HS-5 (cell line): ENCODE measurements around the gene PCSK2.

ENCODE experiments used
- DNase-seq: peaks from one replicate; pipeline ENCODE4 v3.0.0-alpha.2; 2012; ENCODE audit warnings: low read depth

PCSK2 gene

DNA sequence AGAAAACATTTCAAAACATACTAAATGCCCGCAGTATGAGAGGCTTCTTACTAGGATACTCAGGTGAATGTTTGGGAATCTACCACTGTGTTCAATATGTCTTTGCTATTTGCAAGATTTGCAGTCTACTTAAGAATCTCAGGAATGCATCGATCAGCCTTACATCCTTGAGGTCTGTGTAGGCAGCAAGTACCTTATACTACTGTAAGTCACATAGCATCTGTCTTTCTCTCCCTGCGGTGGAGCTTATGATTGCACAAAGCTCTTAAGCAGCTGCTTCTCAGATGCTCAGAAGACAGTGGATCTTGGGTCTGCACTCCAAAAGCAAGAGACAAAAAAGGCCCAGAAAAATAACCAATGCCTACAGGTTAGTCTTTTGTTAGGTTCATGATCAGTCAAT, 21.4 kb downstream of the PCSK2 start:
- no peak for DNase-seq

DNA sequence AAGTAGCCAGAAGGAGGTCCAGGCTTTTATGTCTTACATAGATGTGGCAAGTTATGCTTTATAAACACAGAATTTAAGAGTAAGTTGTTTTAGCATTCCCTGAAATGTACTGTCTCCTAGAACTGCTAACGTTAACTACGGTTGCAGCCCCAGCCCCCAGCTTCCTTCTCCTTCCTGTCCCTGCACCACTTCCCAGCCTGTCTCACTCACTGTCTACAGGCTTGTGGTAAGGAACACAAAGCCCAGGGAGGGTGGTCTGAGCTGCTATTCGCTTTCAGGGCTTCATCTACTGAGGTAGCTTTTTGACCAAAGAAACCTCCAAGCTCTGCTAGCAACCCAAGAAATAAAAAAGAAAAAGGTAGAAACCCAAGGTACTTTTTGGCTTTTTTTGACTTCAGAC, 35.9 kb downstream of the PCSK2 start:
- DNase-seq: no peak

DNA sequence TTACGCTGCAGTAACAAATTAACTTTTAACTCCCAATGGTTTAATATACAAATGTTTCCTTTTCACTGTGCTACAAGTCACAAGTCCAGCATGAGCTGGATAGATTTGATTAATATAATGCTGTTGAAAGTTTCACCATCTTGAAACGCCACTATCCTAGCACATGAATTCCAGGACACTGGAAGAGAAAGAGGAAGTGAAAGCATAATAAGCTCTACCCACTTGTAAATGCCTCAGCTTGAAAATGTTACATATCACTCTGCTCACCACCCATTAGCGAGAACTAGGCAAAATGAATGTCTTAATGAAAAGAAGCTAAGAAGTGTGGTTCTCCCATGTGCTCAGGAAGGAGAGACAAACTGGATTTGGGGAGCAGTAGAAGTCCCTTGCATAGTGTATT, 46.9 kb downstream of the PCSK2 start:
- DNase-seq: no peak

DNA sequence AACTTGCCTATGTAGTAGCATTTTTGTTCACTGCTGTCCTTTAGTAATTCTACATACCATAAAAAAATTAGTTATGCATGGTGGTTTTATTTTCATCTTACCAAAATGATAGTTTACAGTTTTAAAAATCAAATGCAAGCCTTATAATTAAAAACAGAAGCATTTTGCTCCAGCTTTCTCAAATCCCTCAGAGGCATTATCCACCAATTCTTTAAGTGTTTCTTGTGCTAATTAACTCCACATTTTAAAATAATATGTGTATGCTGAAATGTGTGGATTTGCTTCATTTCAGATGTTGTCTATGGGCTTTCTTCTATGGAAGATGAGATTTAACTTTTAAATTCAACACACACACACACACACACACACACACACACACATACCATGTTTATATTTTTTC, 49.3 kb downstream of the PCSK2 start:
- no peak for DNase-seq

DNA sequence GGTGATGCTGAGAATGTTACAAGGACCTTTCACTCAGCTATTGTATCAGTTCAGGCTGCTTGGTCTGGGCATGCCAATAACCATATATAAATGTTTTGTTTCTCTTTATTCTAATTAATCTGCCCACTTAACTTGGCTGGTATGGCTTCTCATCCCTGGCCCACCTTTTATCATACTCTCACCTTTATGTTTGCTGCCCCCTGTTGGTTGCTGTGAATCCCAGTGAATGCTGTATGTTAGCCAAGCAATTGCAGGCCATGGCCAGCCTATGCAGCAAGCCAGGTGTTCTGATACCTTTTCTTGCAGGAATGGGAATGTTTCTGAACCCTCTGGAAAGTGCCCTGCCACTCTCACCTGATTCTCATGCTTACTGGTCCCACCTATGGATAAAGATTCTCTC, 54.6 kb downstream of the PCSK2 start:
- no peak for DNase-seq

DNA sequence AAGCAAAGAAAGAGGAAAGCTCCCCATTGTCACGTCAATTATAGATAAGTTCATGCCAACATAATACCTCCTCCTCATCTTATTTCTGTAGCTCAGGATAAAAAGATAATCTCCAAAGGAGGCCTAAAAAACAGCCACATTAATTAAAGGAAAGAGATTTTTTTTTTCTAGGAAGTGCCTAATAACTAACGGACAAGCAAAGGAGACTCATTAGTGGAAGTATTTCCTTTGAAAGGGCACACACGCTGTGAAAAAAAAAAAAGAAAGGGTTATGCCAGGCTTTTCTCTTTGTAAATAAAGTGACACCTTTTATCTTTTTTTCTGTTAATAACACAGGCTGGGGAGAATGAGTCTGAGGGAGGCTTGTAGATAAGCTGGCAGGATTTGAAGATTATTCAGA, 55.7 kb downstream of the PCSK2 start:
- DNase-seq: no peak

DNA sequence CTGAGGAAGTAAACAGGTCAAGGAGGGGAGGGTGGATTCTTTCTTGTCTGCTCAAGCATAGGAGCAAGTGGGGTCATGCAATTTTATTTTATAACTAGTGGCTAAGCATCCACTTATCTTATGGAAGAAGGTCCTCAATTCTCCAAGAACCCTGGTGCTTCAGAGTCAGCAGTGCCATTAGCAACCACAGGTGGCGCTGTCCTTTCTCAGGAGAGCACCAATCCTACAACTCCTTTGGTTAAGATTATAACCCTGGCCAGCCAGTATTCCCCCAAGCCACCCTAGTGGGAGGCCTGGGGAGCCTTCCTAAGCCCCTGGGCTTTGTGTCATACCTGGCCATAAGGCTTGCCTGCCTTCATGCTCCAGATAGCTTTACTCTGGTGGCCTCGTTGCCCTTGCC, 60.7 kb downstream of the PCSK2 start:
- no peak for DNase-seq

DNA sequence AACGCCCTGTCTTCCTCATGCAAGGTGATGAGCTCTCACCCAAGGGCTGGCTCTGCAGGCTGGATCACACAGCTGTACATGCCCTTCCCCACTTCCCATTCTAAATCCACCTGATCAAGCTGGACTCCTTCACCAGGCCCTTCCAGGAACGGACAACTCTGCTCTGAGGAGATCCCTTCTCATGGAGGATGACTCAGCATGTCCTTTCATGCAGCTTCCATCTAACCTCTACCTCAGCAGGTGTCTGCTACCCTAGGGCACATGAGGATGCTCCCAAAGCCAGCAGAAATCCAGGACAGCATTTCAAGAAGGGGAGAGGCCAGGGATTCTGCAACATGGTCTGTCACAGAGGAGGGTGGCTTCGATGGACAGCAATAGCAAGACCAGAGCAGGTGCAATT, 61.2 kb downstream of the PCSK2 start:
- no peak for DNase-seq

DNA sequence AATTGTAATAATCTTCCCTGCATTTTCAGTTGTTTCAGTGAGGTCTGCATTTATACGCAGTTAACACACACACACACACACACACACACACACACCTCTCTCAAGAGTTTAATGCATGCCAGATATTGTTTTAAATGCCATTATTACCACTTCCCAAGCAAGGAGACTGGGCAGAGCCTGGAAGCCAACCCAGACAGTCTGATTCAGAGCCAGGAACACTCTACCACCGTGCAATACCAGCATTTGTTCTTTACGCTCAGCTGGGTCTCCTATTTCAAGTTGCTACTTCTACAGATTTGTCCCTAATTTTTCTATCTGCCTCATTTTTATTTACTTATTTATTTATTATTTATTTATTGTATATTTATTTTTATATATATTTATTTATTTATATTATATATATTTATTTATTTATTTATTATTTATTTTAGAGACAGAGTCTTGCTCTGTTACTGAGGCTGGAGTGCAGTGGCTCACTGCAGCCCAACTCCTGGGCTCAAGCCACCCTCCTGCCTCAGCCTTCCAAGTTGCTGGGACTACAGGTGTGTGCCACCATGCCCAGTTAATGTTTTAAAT, 68.4 kb downstream of the PCSK2 start:
- no peak for DNase-seq

DNA sequence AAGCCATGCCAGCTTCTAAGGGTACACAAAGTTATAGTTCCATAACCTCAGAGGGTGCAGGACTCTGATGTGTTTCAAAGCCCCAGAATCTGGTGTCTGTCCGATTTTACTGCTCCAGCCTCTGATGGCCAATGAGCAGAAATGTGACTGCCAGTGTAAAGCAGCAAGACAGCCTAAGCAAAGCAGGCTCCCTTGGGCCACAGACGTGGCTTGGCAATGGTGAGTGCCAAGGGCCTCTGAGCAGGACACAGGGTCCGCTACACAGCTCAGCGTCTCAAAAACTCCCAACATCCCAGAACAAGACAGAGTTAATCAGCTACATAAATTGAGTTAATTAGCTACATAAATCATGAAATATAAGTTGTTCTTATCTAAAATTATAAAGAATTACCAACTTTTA, 69.2 kb downstream of the PCSK2 start:
- no peak for DNase-seq

DNA sequence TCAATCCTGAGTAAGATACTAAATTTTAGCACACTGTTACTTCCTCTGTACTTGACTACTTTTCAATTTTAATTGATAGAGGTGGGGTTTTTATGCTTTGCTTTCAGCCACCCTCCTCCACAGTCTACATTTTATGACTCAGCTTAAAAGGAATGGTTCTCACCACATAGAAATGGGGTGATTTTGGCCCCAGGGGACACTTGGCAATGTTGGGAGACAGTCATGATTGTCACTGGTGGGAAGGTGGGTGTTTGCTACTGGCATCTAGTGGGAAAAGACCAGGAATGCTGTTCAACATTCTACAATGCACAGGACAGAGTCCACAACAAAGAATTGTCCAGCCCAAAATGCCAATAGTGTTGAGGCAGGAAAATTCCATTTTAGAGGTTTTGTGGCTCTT, 71.3 kb downstream of the PCSK2 start:
- peak; percentile 11 for DNase-seq

DNA sequence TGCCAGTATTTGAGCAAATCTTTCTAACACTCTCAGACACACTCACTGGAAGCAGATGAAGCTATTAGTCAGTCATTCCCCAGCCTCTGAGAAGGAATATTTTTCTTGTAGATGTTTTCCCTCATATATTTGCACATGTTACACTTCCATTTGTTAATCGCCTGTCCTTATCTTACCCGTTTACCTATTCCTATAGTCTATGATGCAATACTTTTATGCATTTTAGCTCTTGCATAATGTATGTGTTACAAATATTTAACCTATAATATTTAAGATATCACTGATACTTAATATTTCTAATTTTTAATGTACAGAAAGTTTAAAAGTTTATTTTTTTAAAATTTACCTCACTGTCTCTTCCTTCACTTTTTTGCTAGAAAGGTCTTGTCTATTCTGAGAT, 71.9 kb downstream of the PCSK2 start:
- no peak for DNase-seq

DNA sequence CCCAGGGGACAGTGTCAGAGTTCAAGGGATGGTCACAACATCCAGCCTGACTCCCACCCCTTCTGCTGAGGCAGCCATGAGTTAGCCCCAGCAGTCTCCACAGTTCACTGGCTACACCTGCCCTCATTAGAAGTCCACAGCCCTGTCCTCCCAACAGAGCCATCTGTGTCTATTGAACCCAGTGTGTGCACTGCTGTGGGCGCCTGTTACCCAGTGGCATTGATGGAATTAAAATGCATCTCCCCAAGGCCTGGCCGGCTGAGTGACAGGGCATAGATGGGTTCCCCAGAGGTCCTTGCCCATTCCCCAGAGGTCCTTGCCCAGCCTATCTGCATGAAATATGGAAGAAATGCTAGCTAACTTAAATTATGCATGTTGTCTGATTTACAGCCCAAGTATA, 73.3 kb downstream of the PCSK2 start:
- DNase-seq: no peak

DNA sequence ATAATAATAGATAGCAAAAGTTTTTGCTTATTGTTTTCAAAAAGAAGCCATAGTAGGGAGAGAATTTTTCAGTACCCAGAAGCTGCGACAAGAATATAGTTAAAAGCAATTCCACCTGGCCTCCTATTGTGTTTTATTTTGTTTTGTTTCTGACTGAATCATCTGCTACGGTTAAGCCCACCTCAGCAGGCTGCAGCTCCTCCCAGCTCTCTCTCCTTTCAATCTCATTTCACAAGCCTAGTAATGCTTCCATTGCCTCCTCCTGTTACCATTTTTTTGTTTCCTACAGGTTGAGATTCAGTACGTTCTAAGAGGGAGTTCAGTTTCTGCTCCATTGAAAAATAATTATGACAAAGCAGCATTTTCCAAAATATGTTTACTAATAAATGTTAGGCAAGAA, 77.9 kb downstream of the PCSK2 start:
- no peak for DNase-seq

DNA sequence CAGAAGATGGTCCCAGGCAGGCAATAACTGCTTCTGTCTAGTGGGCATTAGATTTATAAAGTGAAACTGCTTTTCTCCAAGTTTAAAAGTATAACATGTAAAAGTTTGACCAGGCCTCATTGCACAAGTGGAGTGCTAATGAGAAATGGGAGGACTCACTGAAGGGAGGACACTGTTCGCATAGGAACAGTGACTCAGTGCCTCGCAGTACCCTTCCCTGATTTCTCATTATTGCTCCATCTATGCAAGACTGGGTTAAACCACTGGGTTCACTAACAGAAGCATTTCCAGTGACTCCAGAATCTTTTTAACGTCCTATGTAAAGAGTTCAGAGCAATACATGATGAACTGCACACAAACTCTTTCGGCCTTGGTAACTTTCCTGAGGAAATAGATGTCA, 79.6 kb downstream of the PCSK2 start:
- DNase-seq: no peak

DNA sequence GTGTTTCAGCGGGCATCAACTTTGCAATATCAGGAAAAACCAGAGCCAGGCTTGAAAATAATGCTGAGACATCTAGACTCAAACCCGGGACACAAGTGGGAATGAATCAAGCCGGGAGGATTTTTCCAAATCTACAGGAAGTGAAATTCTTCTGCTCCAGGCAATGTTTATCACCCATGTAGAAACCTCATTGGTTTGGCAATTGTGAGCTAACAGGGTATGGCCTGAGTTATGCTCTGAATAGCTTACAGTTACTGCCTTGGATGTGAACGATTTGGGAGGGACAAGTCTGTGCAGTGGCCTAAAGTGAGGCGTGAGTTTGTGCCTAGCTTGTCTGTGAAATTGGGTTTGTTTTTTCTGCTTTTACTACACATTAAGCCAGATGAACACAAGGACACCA, 87.4 kb downstream of the PCSK2 start:
- DNase-seq: no peak

DNA sequence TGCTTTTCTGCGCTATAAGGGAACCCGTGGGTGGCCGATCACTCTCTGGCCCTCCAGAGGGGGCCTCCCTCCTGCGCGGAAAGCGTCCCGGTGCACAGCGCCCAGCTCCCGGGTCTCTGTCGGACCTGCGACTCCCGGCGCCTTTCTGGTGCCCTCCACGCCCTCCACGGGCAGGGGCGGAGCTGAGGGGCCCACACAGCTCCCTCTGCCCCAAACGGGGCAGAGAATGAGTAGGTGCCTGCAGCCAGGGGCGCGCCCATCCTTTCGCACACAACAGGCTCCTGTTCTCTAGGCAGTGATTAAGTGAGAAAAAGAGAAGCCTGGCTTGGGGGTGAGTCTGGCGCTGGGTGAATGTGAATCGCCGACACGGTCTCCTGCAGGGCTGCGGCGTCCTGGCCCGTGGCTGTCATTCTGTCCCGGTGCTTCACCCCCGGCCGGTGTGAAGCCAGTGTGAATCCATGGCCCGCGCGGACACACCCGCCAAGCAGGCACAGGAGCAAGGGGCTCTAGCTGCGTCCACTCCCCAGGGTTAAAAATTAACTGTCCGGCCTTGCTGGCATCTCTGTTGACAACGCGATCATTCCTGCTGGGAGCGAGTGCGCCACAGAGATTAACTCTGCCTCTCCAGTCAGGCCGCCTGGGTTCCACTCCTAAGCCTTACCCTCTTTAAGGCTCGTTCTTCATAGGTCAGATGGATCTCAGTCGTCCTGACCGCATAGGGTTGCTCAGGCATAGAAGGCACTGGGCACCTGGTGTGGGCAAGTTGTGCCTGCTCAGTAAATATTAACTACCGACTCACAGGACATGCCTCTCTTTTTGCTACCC, 88.8 kb downstream of the PCSK2 start:
- no peak for DNase-seq

DNA sequence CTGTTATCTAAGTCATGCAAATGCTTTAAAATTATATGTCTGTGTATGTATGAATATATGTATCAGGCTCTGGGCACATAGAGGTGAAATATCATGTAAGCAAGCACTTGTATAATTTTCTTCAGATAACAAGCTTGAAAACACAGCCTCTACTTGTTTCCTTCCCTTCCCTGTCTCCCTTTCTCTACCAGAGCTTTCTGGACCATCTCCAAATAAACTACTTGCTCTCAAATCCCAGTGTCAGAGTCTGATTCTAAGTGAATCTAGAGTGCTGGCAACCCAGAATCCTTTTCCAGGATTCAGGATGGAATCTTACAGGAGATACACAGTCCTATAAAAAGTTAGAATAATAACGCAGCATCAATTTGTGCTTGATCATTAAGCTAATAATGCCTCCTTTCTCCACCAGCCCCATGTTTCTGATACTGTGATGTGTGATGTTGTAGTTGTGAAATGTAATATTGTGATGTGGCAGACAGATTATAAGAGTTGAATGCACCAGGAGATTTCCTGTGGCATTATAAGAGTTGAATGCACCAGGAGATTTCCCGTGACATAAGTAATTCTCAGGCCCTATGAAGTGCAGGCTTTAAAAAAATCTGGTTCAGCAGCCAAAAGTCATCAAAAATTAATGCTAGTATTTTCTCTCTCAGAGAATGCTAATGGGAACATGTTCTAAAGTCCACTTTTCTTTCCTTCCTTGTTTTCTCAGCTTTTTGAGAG, 89.6 kb downstream of the PCSK2 start:
- DNase-seq: no peak

DNA sequence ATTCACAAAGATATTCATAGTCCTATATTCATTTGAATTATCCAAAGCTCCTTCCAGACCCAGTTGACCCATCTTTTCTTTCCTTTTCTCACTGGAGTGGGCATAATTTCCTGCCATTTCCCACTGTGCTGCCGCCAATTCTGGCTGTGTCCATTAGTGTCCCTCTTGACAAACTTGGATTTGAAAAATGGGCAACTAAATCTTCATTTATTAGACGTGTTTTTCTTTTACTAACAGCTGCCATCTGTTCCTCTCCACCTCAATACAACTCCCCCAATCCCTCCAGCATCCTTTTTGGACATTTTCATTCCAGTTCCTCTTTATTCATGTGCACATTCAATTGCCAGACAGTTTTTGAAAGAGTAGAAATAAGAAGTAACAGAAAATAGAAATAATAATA, 90.5 kb downstream of the PCSK2 start:
- DNase-seq: no peak

DNA sequence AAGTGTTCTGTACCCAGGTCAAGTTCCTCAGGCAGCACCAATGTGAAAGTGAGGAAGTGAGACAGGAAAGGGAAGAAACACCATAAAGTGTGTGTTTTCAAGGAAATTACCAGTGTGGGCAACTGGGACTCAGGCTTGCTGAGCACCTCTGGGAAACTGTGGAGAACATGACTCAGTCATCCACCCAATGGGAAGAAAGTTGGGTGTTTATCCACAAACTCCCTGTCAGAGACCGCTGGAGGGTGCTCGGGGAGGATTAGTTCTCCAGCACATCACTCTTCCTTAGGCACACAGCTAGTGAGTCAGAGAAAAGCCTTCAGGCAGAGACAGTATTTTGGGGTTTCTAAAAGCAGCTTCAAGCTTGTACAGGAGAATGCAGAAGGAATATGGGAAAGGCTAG, 93.6 kb downstream of the PCSK2 start:
- DNase-seq: no peak

DNA sequence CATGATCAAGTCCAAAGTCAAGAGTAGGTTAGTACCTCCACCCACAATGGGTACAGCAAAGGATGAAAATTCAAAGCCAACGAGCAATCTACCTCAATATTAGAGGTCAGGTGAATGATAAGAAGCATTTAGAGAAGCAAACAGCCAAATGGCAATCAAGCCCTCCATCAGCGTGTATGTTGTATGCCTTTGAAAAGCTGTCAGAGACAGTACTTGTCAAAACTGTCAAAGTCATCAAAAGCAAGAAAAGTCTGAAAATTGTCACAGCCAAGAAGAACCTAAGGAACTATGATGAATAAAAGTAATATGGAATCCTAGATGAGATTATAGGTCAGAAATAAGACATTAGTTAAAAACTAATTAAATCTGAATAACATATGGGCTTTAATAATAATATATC, 99.3 kb downstream of the PCSK2 start:
- no peak for DNase-seq

DNA sequence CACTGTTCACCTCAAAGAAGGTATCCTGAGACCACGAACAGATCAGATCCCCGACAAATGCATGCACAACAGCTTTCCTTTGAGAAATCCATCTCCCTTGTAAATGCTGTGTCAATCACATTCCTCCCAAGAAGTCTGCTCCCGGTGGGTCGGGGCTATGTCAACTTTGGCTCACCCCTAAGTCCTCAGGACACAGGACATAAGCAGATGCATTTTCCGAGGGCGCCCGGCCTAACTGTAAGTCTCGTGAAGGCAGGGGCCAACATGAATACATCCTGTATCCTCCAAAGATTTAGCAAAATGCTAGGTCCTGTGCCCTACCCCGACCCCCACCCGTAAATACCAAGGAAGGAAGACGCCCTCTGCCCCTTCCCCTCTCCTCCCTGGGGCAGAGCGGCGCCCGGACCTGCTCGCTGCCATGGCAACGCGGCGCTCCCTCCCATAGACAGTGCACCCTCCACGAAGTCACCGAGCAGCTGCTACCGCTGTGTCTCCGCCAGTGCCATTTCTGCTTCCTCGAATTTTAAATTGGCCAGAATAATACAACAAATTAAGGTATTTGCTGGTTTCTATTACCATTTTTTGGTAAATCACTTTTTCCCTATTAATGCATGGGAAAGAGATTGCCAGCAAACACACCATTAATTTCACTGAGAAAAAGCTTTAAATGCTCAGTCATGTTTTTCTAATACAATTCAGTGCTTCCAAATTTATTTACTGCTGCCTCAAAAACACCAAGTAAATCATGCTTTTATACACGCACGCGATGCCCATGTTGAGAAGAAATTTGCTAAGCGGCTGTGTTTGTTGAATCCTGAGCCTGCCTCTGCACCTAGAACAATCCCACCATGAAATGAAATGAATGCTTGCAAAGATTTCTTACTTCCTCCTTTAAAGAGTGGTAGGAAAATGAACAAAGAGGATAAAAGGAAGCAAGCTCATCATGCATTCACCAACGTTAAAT, 100.6 kb downstream of the PCSK2 start:
- no peak for DNase-seq
